Type B pancreatic cell (in vitro differentiated cells): ENCODE results near the gene ARIH2. TPM values are rescaled to one million over a fixed set of nuclear protein-coding genes. Genes with fewer than 3 reads are reported as not detected.

Source experiments
- DNase-seq: peaks from one replicate; pipeline ENCODE4 v3.0.0; 2021; ENCODE audit warnings: mixed read lengths; ENCODE audit not compliant: unreplicated experiment; ENCODE audit errors: extremely low spot score
- H3K27ac Mint-ChIP-seq: 2 replicates; pipeline ENCODE4 v1.8.0; 2021; ENCODE audit warnings: mild to moderate bottlenecking, mixed read lengths
- H3K27me3 Mint-ChIP-seq: 2 replicates; pipeline ENCODE4 v1.8.0; 2021; ENCODE audit warnings: mixed read lengths
- H3K36me3 Mint-ChIP-seq: 2 replicates; pipeline ENCODE4 v1.8.0; 2021; ENCODE audit warnings: mixed read lengths
- H3K4me1 Mint-ChIP-seq: one replicate; pipeline ENCODE4 v1.8.0; 2021; ENCODE audit warnings: mixed read lengths; ENCODE audit not compliant: unreplicated experiment
- H3K4me3 Mint-ChIP-seq: 2 replicates; pipeline ENCODE4 v1.8.0; 2021; ENCODE audit warnings: mild to moderate bottlenecking, mixed read lengths
- H3K9me3 Mint-ChIP-seq: 2 replicates; pipeline ENCODE4 v1.8.0; 2021; ENCODE audit warnings: mixed read lengths
- total RNA-seq: library from RNA; stranded (reverse); gene quantifications from 2 replicates; pipeline ENCODE4 v1.2.1, GENCODE V29; 2021; ENCODE audit warnings: low replicate concordance
- TF ChIP-seq, protein P1 (sequence below): fragments of 200-600 bp; sonication (generic); conservative IDR thresholded peaks from 2 replicates; pipeline ENCODE4 v1.5.0; 2021; ENCODE audit warnings: antibody characterized with exemption, mild to moderate bottlenecking

ARIH2 gene
- total RNA-seq, 1 donor from 2014 or later: 84.4 TPM

GRCh38 chr3:48983096-48983495 lies 64.5 kb downstream of the ARIH2 start:
- Mint-ChIP-seq H3K27ac (peak overlapping the region; percentile 0), H3K4me3 (no peak overlapping the region), H3K36me3 (peaks cover 10% of the 10 kb centered on the region), H3K4me1 (peaks cover 5% of the 10 kb centered on the region), H3K27me3 (no peaks in the 10 kb centered on the region), H3K9me3 (no peaks in the 10 kb centered on the region)
- no peak for DNase-seq
- TF ChIP-seq, protein P1, sequence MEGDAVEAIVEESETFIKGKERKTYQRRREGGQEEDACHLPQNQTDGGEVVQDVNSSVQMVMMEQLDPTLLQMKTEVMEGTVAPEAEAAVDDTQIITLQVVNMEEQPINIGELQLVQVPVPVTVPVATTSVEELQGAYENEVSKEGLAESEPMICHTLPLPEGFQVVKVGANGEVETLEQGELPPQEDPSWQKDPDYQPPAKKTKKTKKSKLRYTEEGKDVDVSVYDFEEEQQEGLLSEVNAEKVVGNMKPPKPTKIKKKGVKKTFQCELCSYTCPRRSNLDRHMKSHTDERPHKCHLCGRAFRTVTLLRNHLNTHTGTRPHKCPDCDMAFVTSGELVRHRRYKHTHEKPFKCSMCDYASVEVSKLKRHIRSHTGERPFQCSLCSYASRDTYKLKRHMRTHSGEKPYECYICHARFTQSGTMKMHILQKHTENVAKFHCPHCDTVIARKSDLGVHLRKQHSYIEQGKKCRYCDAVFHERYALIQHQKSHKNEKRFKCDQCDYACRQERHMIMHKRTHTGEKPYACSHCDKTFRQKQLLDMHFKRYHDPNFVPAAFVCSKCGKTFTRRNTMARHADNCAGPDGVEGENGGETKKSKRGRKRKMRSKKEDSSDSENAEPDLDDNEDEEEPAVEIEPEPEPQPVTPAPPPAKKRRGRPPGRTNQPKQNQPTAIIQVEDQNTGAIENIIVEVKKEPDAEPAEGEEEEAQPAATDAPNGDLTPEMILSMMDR: no peak

DNA sequence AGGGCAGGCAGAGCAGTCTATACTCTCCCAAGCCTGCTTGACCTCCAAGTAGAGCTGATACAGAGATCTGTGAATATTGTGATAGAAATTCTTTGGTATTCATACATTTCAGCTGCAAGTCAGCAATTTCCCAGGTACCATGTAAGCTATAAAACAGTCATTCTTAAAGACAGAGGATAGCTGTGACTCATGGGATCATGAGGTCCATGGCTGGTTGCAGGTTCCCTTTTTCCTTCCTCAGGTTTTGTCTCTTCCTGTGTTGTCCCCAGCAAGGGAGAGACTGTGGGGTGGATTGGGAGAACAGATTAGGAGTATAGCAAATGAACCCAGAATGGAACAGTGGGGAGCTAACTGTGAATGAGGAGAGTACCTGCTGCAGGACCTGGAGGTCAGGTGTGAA lies 66.0 kb downstream of the ARIH2 start:
- no peak for DNase-seq
- H3K4me1 Mint-ChIP-seq: peaks cover 13% of the 10 kb centered on the region
- H3K27me3 Mint-ChIP-seq: no peaks in the 10 kb centered on the region
- no peak overlapping the region for H3K4me3 Mint-ChIP-seq
- H3K27ac Mint-ChIP-seq: no peak overlapping the region
- no peaks in the 10 kb centered on the region for H3K9me3 Mint-ChIP-seq
- TF ChIP-seq, protein P1: no peak
- H3K36me3 Mint-ChIP-seq: peaks cover 6% of the 10 kb centered on the region

- no peaks in the 10 kb centered on the region for H3K27me3 Mint-ChIP-seq
- no peak for DNase-seq
- H3K9me3 Mint-ChIP-seq: no peaks in the 10 kb centered on the region
- H3K36me3 Mint-ChIP-seq: peaks cover 6% of the 10 kb centered on the region
- H3K27ac Mint-ChIP-seq: no peak overlapping the region
- peaks cover 17% of the 10 kb centered on the region for H3K4me1 Mint-ChIP-seq
- no peak overlapping the region for H3K4me3 Mint-ChIP-seq
- TF ChIP-seq, protein P1: no peak
Measured at GRCh38 chr3:48985831-48986376, 67.3 kb downstream of the ARIH2 start.

- H3K9me3 Mint-ChIP-seq: no peaks in the 10 kb centered on the region
- H3K27me3 Mint-ChIP-seq: no peaks in the 10 kb centered on the region
- H3K36me3 Mint-ChIP-seq: peaks cover 3% of the 10 kb centered on the region
- no peak for DNase-seq
- peak overlapping the region; percentile 95 for H3K4me3 Mint-ChIP-seq
- TF ChIP-seq, protein P1: no peak
- H3K4me1 Mint-ChIP-seq: peaks cover 29% of the 10 kb centered on the region
- H3K27ac Mint-ChIP-seq: peak overlapping the region; percentile 94
Measured at GRCh38 chr3:48989126-48989795, 70.6 kb downstream of the ARIH2 start.

DNA sequence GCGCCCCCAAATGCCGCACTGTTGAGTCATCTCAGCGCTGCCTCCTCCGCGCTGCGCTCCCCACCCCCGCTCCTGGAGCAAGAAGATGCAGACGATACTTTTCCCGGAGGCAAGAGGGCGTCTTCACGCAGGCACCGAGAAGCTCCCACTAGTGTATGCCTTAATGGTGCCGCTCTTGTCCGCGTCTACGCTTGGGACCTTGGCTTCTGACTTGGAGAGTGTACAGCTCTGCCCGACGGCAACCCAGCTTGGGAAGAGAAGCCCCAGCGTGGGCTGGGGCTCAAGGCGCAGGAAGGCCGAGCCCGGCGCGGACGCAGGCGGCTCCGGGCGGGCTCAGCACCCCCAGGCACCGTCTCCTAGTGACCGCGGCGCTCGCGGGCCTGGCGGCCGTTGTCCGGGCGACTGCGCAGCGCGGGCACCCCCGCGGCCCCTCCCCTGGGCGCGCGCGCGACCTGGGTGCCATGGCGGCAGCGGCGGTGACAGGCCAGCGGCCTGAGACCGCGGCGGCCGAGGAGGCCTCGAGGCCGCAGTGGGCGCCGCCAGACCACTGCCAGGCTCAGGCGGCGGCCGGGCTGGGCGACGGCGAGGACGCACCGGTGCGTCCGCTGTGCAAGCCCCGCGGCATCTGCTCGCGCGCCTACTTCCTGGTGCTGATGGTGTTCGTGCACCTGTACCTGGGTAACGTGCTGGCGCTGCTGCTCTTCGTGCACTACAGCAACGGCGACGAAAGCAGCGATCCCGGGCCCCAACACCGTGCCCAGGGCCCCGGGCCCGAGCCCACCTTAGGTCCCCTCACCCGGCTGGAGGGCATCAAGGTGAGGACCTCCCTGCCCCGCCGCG lies 71.4 kb downstream of the ARIH2 start, which contains the start of gene P4HTM:
TSS of gene P4HTM (plus strand) at position 446 of the 840 bp plus-strand sequence. CDS start at position 462, 16 bp downstream.
- Mint-ChIP-seq H3K27me3 (no peaks in the 10 kb centered on the region), H3K4me1 (peaks cover 29% of the 10 kb centered on the region), H3K4me3 (peak within 1 kb of the TSS; percentile 95), H3K27ac (peak within 1 kb of the TSS; percentile 94), H3K36me3 (no peaks in the 10 kb centered on the region), H3K9me3 (no peaks in the 10 kb centered on the region)
- peak; percentile 83 for DNase-seq
- TF ChIP-seq, protein P1: peak; percentile 47
